ENCODE measurements around the gene CNTN5.

The CNTN5 gene

DNA sequence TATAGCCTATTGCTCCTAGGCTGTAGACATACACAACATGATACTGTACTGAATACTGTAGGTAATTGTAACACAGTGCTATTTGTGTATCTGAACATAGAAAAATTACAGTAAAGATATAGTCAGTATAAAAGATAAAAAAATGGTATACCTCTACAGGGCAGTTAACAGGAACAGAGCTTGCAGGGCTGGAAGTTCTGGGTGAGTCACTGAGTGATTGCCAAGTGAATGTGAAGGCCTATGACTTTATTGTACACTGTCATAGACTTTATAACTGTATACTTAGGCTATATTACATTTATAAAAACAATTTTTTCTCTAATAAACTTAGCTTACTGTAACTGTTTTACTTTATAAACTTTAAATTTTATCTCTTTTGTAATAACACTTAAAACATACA lies 1334.0 kb downstream of the CNTN5 start:
- H3K27me3 ChIP-seq (ENCODE audit: control insufficient read depth, insufficient read depth, low read length) = no peaks in the 10 kb centered on the region
- no peak overlapping the region for H3K4me2 ChIP-seq (ENCODE audit: low read length)
- no peaks in the 10 kb centered on the region for H3K4me1 ChIP-seq (ENCODE audit: control insufficient read depth, insufficient read depth, low read length)
- no peak overlapping the region for H3K9ac ChIP-seq (ENCODE audit: low read depth, low read length)
- no peaks in the 10 kb centered on the region for H3K36me3 ChIP-seq (ENCODE audit: insufficient read depth, low read length)
- H3K4me3 ChIP-seq (ENCODE audit: low read length) = no peak overlapping the region
- no peaks in the 10 kb centered on the region for H3K9me3 ChIP-seq (replicated peaks; ENCODE audit: low read length)

DNA sequence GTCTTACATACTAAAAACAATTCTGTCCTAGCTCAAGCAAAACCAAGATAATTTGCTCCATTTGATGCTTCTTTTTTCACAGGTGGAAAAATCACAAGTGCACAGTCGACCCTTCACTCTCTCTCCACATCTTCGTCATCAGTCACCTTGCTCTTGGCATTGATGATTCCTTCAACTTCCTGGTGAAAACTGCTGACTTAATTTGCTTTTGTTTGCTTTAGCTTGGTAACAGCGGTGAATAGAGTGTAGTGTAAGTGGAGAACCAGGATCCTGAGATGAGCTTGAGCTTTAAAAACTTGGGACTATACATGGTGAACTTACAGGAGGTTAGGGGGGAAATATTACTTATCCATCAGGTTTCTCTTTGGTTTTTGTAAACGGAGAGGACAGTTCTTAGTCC lies 1335.3 kb downstream of the CNTN5 start:
- Histone ChIP-seq H3K9ac (ENCODE audit: low read depth, low read length) (no peak overlapping the region), H3K4me3 (ENCODE audit: low read length) (no peak overlapping the region), H3K4me1 (ENCODE audit: control insufficient read depth, insufficient read depth, low read length) (no peaks in the 10 kb centered on the region), H3K27me3 (ENCODE audit: control insufficient read depth, insufficient read depth, low read length) (no peaks in the 10 kb centered on the region), H3K4me2 (ENCODE audit: low read length) (no peak overlapping the region), H3K9me3 (replicated peaks; ENCODE audit: low read length) (no peaks in the 10 kb centered on the region), H3K36me3 (ENCODE audit: insufficient read depth, low read length) (no peaks in the 10 kb centered on the region)

DNA sequence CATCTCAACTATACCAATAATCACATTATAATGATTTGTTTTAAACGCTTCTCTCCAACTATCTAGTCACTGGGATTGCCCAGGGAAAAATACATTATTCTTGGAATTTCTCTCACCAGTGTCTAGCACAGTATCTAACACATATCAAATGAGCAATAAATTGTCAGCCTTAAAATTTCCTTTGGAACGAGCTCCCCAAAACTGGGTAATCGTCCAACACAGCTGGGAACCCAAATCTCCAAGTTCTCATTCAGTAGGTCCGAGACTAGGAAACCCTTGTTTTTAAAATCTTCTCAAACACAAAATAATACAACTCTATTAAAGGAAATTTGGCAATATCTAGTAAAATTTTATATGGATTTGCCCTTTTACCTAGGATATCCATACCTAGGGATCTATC lies 1338.5 kb downstream of the CNTN5 start:
- Histone ChIP-seq H3K4me3 (ENCODE audit: low read length) (no peak overlapping the region), H3K9me3 (replicated peaks; ENCODE audit: low read length) (no peaks in the 10 kb centered on the region), H3K36me3 (ENCODE audit: insufficient read depth, low read length) (no peaks in the 10 kb centered on the region), H3K27me3 (ENCODE audit: control insufficient read depth, insufficient read depth, low read length) (no peaks in the 10 kb centered on the region), H3K9ac (ENCODE audit: low read depth, low read length) (no peak overlapping the region), H3K4me2 (ENCODE audit: low read length) (no peak overlapping the region), H3K4me1 (ENCODE audit: control insufficient read depth, insufficient read depth, low read length) (no peaks in the 10 kb centered on the region)

DNA sequence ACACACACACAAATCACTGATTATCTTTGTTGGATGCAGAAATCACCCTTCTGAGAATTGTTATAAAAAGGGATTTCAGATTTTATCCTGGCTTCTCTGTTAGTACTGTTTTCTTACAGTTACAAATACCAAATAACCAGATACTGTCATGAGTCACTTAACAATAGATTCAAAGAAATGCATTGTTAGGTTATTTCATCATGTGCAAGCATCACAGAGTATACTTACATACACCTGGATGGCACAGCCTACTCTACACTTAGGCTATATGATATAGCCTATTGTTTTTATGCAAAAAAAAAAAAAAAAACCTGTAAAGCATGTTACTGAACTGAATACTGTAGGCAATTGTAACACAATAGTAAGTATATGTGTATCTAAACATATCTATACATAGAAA lies 1347.1 kb downstream of the CNTN5 start:
- Histone ChIP-seq H3K9ac (ENCODE audit: low read depth, low read length) (no peak overlapping the region), H3K9me3 (replicated peaks; ENCODE audit: low read length) (peaks cover 4% of the 10 kb centered on the region), H3K27me3 (ENCODE audit: control insufficient read depth, insufficient read depth, low read length) (no peaks in the 10 kb centered on the region), H3K4me2 (ENCODE audit: low read length) (no peak overlapping the region), H3K4me1 (ENCODE audit: control insufficient read depth, insufficient read depth, low read length) (no peaks in the 10 kb centered on the region), H3K36me3 (ENCODE audit: insufficient read depth, low read length) (no peaks in the 10 kb centered on the region), H3K4me3 (ENCODE audit: low read length) (no peak overlapping the region)

DNA sequence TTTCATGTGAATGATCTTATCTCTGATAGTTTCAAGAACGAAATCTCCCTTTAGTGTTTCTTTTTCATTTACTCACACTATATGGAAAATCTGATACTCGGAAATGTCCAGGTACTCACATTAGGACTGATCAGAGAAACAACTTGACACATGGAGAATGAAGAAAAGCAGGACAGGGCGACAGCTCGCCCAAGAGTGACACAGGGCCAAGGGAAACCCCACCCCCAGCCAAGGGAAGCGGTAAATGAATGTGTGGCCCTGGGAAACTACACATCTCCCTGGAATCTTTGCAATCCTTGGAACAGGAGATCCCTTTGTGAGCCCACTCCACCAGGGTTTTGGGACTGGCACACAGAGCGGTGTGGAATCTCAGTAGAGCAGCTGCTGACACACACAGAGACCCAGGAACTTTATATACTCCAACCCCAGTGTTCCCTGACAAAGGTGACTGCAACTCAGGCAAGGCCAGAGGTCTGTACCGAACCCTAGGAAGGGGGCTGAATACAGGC lies 1362.7 kb downstream of the CNTN5 start:
- no peaks in the 10 kb centered on the region for H3K36me3 ChIP-seq (ENCODE audit: insufficient read depth, low read length)
- H3K4me2 ChIP-seq (ENCODE audit: low read length) = no peak overlapping the region
- H3K4me3 ChIP-seq (ENCODE audit: low read length) = no peak overlapping the region
- no peaks in the 10 kb centered on the region for H3K27me3 ChIP-seq (ENCODE audit: control insufficient read depth, insufficient read depth, low read length)
- no peak overlapping the region for H3K9ac ChIP-seq (ENCODE audit: low read depth, low read length)
- H3K4me1 ChIP-seq (ENCODE audit: control insufficient read depth, insufficient read depth, low read length) = no peaks in the 10 kb centered on the region
- no peaks in the 10 kb centered on the region for H3K9me3 ChIP-seq (replicated peaks; ENCODE audit: low read length)

DNA sequence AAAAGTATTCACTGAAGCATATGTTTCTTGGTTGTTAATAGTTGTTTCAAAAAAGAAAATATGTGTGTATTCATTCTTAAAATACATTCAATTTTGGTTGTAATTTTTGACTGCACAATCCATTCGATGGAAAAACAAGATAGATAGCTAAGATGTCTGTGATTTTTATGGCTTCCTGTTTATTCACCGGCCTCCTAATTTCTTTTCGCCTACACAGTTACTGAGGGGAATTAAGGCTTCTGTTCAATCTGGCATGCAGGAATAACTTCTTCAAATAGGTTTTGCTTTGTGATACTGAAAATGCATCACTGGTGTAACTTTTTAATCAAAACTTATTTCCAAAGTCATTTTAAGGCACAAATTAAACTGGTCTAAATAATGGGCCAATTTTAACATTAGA lies 1375.5 kb downstream of the CNTN5 start:
- Histone ChIP-seq H3K9ac (ENCODE audit: low read depth, low read length) (no peak overlapping the region), H3K27me3 (ENCODE audit: control insufficient read depth, insufficient read depth, low read length) (no peaks in the 10 kb centered on the region), H3K4me2 (ENCODE audit: low read length) (no peak overlapping the region), H3K36me3 (ENCODE audit: insufficient read depth, low read length) (no peaks in the 10 kb centered on the region), H3K9me3 (replicated peaks; ENCODE audit: low read length) (no peaks in the 10 kb centered on the region), H3K4me3 (ENCODE audit: low read length) (no peak overlapping the region), H3K4me1 (ENCODE audit: control insufficient read depth, insufficient read depth, low read length) (no peaks in the 10 kb centered on the region)

DNA sequence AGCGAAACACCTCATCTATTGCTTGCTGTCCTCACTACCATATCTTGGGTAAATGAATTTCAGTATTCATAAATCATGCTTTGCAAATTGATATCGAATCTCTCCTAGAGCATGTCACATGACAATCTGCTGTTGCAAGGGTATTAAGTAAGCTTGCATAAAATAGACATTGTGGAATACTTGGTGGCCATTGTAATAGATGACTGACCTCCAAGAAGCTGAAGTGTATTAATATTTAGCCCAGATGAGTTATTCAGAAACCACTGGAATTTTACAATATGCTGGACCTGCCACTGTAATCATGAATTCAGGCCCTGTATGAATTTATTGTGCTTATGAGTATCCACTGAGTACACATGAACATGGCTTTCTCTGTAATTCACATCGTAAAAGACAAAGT lies 1376.7 kb downstream of the CNTN5 start:
- Histone ChIP-seq H3K36me3 (ENCODE audit: insufficient read depth, low read length) (no peaks in the 10 kb centered on the region), H3K4me3 (ENCODE audit: low read length) (no peak overlapping the region), H3K27me3 (ENCODE audit: control insufficient read depth, insufficient read depth, low read length) (no peaks in the 10 kb centered on the region), H3K9me3 (replicated peaks; ENCODE audit: low read length) (no peaks in the 10 kb centered on the region), H3K9ac (ENCODE audit: low read depth, low read length) (no peak overlapping the region), H3K4me2 (ENCODE audit: low read length) (no peak overlapping the region), H3K4me1 (ENCODE audit: control insufficient read depth, insufficient read depth, low read length) (no peaks in the 10 kb centered on the region)

DNA sequence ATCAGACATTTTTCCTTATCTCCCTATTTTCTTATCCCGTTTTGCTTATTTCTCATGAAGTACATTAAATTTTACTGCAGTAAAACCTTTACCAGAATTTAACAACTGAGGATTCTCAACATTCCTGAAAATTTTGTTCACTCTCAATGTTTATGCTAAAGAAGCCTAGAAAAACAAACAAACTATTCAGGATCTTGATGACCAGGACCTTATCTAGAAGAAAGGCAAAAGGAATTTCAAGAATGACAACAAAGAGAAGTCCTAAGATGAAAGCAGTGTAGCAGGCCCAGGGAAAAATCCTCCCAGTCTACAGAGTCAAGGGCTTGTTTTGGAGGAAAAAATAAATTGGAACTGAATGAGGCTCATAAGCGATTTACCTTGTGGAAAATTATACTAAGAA lies 1383.1 kb downstream of the CNTN5 start:
- H3K4me2 ChIP-seq (ENCODE audit: low read length) = no peak overlapping the region
- no peaks in the 10 kb centered on the region for H3K9me3 ChIP-seq (replicated peaks; ENCODE audit: low read length)
- H3K27me3 ChIP-seq (ENCODE audit: control insufficient read depth, insufficient read depth, low read length) = no peaks in the 10 kb centered on the region
- H3K9ac ChIP-seq (ENCODE audit: low read depth, low read length) = no peak overlapping the region
- no peak overlapping the region for H3K4me3 ChIP-seq (ENCODE audit: low read length)
- H3K36me3 ChIP-seq (ENCODE audit: insufficient read depth, low read length) = no peaks in the 10 kb centered on the region
- no peaks in the 10 kb centered on the region for H3K4me1 ChIP-seq (ENCODE audit: control insufficient read depth, insufficient read depth, low read length)

DNA sequence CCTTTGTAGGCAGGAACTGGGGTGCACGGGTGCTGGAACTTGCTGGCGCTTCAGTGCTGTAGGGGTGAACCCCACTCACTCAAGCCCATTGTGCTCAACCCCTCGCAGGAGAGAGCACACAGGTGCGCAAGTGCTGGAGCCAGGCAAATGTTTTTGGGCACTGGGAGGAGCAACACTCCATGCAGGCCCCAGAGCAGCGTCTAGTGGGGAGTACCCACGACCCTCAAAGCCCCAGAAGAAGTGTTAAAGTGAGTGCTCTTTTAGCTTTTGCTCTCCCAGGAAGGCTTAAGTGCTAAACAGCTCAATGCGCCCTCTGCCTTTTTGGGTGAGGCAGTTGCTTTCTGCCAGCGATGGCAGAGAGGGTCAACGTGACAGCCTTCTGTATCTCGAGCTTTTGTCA lies 1384.2 kb downstream of the CNTN5 start:
- H3K4me2 ChIP-seq (ENCODE audit: low read length) = no peak overlapping the region
- H3K4me1 ChIP-seq (ENCODE audit: control insufficient read depth, insufficient read depth, low read length) = no peaks in the 10 kb centered on the region
- no peaks in the 10 kb centered on the region for H3K27me3 ChIP-seq (ENCODE audit: control insufficient read depth, insufficient read depth, low read length)
- H3K9ac ChIP-seq (ENCODE audit: low read depth, low read length) = no peak overlapping the region
- H3K4me3 ChIP-seq (ENCODE audit: low read length) = no peak overlapping the region
- no peaks in the 10 kb centered on the region for H3K9me3 ChIP-seq (replicated peaks; ENCODE audit: low read length)
- H3K36me3 ChIP-seq (ENCODE audit: insufficient read depth, low read length) = no peaks in the 10 kb centered on the region
